SK-N-SH treated with all-trans-retinoic acid at 6 μM for 48 hours (cell line): ENCODE data around the gene LRCH1.

ENCODE experiments used
- ATAC-seq: fragments of 200-7000 bp; cut with Tn5 transposase; 3 replicates; pipeline ENCODE4 v1.9.1; 2020; ENCODE audit warnings: mild to moderate bottlenecking, moderate library complexity
- ARNTL ChIP-seq: fragments of 450-650 bp; formaldehyde crosslinking; IDR thresholded peaks from 2 replicates; pipeline ENCODE4 v1.5.0; 2020; ENCODE audit warnings: low read depth, mild to moderate bottlenecking, moderate library complexity, borderline replicate concordance
- CSDC2 ChIP-seq: fragments of 250-450 bp; sonication (Bioruptor Pico); IDR thresholded peaks from 2 replicates; pipeline ENCODE4 v1.5.0; 2020; ENCODE audit warnings: mild to moderate bottlenecking, moderate library complexity
- CSRNP3 ChIP-seq: fragments of 250-450 bp; sonication (Bioruptor Pico); IDR thresholded peaks from 2 replicates; pipeline ENCODE4 v1.5.1; 2021; ENCODE audit warnings: mild to moderate bottlenecking, moderate library complexity
- ESRRG ChIP-seq: fragments of 250-450 bp; sonication (Bioruptor Pico); IDR thresholded peaks from 2 replicates; pipeline ENCODE4 v1.6.1; 2021; ENCODE audit warnings: mild to moderate bottlenecking
- GLIS3 ChIP-seq: fragments of 250-450 bp; sonication (Bioruptor Pico); IDR thresholded peaks from 2 replicates; pipeline ENCODE4 v1.5.0; 2020; ENCODE audit warnings: mild to moderate bottlenecking, moderate library complexity
- ISL1 ChIP-seq: fragments of 250-450 bp; sonication (Bioruptor Pico); IDR thresholded peaks from 2 replicates; pipeline ENCODE4 v2.1.2; 2022; ENCODE audit warnings: mild to moderate bottlenecking, moderate library complexity
- OSR1 ChIP-seq: fragments of 250-450 bp; sonication (Bioruptor Pico); IDR thresholded peaks from 2 replicates; pipeline ENCODE4 v1.8.0; 2022; ENCODE audit warnings: moderate library complexity, mild to moderate bottlenecking, inconsistent platforms
- PATZ1 ChIP-seq: fragments of 250-450 bp; sonication (Bioruptor Pico); IDR thresholded peaks from 2 replicates; pipeline ENCODE4 v1.8.0; 2020; ENCODE audit warnings: mild to moderate bottlenecking, moderate library complexity, borderline replicate concordance
- PPARA ChIP-seq: fragments of 250-450 bp; sonication (Bioruptor Pico); IDR thresholded peaks from 2 replicates; pipeline ENCODE4 v1.5.0; 2020; ENCODE audit warnings: mild to moderate bottlenecking, borderline replicate concordance
- RARB ChIP-seq: fragments of 250-450 bp; sonication (Bioruptor Pico); IDR thresholded peaks from 2 replicates; pipeline ENCODE4 v1.8.0; 2021; ENCODE audit warnings: mild to moderate bottlenecking, moderate library complexity
- TCF4 ChIP-seq: fragments of 250-450 bp; sonication (Bioruptor Pico); IDR thresholded peaks from 2 replicates; pipeline ENCODE4 v1.8.0; 2021; ENCODE audit warnings: mild to moderate bottlenecking, moderate library complexity, borderline replicate concordance
- TOX ChIP-seq: fragments of 250-450 bp; sonication (Bioruptor Pico); IDR thresholded peaks from 2 replicates; pipeline ENCODE4 v1.8.0; 2021; ENCODE audit warnings: mild to moderate bottlenecking, moderate library complexity, borderline replicate concordance
- TSHZ2 ChIP-seq: fragments of 250-450 bp; sonication (Bioruptor Pico); IDR thresholded peaks from 2 replicates; pipeline ENCODE4 v1.5.0; 2020; ENCODE audit warnings: mild to moderate bottlenecking, moderate library complexity
- ZFP3 ChIP-seq: fragments of 250-450 bp; sonication (Bioruptor Pico); IDR thresholded peaks from 2 replicates; pipeline ENCODE4 v1.5.0; 2020; ENCODE audit warnings: mild to moderate bottlenecking, moderate library complexity
- ZFP30 ChIP-seq: fragments of 450-650 bp; formaldehyde crosslinking; IDR thresholded peaks from 2 replicates; pipeline ENCODE4 v1.5.0; 2022; ENCODE audit warnings: mild to moderate bottlenecking, moderate library complexity
- ZNF565 ChIP-seq: fragments of 450-650 bp; formaldehyde crosslinking; conservative IDR thresholded peaks from 2 replicates; pipeline ENCODE4 v1.5.0; 2020; ENCODE audit warnings: low read depth, mild to moderate bottlenecking, moderate library complexity
- ZNF70 ChIP-seq: fragments of 450-650 bp; formaldehyde crosslinking; IDR thresholded peaks from 2 replicates; pipeline ENCODE4 v1.5.0; 2020; ENCODE audit warnings: mild to moderate bottlenecking, moderate library complexity
- TF ChIP-seq, protein P1 (sequence below): fragments of 250-450 bp; sonication (Bioruptor Pico); IDR thresholded peaks from 2 replicates; pipeline ENCODE4 v1.5.1; 2020; ENCODE audit warnings: low read depth, mild to moderate bottlenecking, moderate library complexity
- TF ChIP-seq, protein P2 (sequence below): fragments of 250-450 bp; sonication (Bioruptor Pico); IDR thresholded peaks from 2 replicates; pipeline ENCODE4 v1.8.0; 2021; ENCODE audit warnings: low read depth, mild to moderate bottlenecking, moderate library complexity, borderline replicate concordance

LRCH1 gene

GRCh38 chr13:46546084-46546768 is 6.7 kb upstream of the LRCH1 start (continued):
- TF ChIP-seq CSRNP3 (CRISPR knock-in tag) (no peak), PATZ1 (CRISPR knock-in tag) (no peak)

DNA sequence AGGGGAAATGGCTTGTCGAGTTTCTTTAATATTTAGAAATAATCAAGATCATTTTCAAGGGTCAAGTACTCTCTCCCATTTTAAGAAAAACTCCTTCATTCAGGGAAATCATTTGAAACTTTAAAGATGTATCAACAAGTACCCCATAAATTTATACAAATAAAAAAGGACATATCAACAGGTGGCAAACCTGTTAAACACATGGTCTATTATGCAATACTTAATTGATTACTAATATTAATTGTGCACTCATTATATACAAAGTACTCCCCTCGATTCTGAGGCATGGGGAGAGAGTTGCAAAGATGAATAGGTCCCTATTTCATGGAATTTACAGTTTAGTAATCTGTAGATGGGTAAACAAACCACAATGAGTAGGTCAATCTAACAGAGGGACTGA is 2.1 kb upstream of the LRCH1 start:
- ATAC-seq: no peak
- TF ChIP-seq, protein P1, sequence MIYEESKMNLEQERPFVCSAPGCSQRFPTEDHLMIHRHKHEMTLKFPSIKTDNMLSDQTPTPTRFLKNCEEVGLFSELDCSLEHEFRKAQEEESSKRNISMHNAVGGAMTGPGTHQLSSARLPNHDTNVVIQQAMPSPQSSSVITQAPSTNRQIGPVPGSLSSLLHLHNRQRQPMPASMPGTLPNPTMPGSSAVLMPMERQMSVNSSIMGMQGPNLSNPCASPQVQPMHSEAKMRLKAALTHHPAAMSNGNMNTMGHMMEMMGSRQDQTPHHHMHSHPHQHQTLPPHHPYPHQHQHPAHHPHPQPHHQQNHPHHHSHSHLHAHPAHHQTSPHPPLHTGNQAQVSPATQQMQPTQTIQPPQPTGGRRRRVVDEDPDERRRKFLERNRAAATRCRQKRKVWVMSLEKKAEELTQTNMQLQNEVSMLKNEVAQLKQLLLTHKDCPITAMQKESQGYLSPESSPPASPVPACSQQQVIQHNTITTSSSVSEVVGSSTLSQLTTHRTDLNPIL (CRISPR knock-in tag): no peak
- no peak for TF ChIP-seq RARB (CRISPR knock-in tag)
- no peak for TF ChIP-seq GLIS3
- TF ChIP-seq ZFP30 (CRISPR knock-in tag): no peak
- no peak for TF ChIP-seq ZFP3
- no peak for TF ChIP-seq ARNTL (CRISPR knock-in tag)
- TF ChIP-seq CSRNP3 (CRISPR knock-in tag): no peak
- TF ChIP-seq ZNF565 (CRISPR knock-in tag): no peak
- TF ChIP-seq ISL1 (CRISPR knock-in tag): no peak
- TF ChIP-seq, protein P2, sequence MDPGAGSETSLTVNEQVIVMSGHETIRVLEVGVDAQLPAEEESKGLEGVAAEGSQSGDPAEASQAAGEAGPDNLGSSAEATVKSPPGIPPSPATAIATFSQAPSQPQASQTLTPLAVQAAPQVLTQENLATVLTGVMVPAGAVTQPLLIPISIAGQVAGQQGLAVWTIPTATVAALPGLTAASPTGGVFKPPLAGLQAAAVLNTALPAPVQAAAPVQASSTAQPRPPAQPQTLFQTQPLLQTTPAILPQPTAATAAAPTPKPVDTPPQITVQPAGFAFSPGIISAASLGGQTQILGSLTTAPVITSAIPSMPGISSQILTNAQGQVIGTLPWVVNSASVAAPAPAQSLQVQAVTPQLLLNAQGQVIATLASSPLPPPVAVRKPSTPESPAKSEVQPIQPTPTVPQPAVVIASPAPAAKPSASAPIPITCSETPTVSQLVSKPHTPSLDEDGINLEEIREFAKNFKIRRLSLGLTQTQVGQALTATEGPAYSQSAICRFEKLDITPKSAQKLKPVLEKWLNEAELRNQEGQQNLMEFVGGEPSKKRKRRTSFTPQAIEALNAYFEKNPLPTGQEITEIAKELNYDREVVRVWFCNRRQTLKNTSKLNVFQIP (CRISPR knock-in tag): no peak
- TF ChIP-seq, all 23 proteins: peak for 0

DNA sequence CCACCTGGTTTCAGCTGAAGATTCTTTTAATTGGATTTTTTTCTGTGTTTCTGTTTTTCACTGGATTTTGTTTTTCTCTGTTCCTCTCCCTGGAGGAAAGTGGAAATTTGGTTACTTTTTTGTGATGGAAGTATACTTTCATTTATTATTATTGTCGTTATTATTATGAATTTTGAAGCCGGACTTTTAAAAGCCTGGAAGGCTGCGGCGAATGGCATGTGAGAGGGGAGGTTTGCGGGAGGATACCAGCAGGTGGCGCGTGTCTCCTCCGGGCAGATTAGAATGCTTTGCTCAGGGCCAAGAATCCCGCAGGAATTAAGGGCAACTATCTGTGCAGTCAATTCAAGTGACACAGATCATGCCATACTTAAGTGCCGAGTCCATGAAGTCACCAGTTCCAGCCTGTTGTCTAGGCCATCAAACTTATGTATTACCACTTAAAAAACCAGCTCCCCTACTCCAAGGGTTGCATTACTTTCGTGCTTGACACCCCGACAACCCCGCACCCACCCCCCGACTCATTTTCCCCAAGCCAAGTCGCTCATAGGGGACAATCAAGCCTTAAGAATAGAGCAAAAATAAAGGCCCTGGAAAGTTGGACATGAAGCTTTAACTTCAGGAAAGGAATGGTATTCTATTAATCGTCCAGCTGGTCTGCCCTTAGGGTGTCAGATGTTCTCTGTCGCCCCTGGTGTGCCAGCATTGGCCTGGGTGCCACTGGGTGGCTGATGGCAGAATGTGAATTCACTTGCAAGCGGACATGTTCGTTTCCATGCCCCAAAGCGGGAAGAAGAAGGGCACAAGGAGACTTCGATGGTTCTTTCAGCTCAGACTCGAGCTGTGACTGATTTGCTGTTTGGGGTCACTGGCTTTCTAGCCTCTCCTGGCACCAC is 1.3 kb upstream of the LRCH1 start:
- ATAC-seq: peak; percentile 56
- TF ChIP-seq TSHZ2: no peak
- no peak for TF ChIP-seq RARB (CRISPR knock-in tag)
- no peak for TF ChIP-seq PPARA (CRISPR knock-in tag)
- TF ChIP-seq ESRRG (CRISPR knock-in tag): no peak
- TF ChIP-seq TOX (CRISPR knock-in tag): no peak
- TF ChIP-seq PATZ1 (CRISPR knock-in tag): no peak
- TF ChIP-seq ZFP3: no peak
- no peak for TF ChIP-seq ISL1 (CRISPR knock-in tag)
- TF ChIP-seq ZNF70: no peak
- TF ChIP-seq CSRNP3 (CRISPR knock-in tag): no peak
- no peak for TF ChIP-seq TCF4 (CRISPR knock-in tag)
- TF ChIP-seq ZFP30 (CRISPR knock-in tag): no peak
- TF ChIP-seq GLIS3: no peak
- TF ChIP-seq CSDC2 (CRISPR knock-in tag): no peak
- no peak for TF ChIP-seq OSR1
